ENCODE measurements around the gene FAM136A. TPM values are rescaled to one million over a fixed set of nuclear protein-coding genes. Genes with fewer than 3 reads are reported as not detected.
"Not testable (repeated sequence)": the region's sequence is repeated elsewhere in the genome, so short reads cannot be mapped to it uniquely, and the experiment has no call there.

The FAM136A gene
- total RNA-seq, 2 experiments from 2014 or later, result 63.0 to 68.9 TPM

- no peak for DNase-seq
- Mint-ChIP-seq H3K9me3 (no peaks in the 10 kb centered on the region), H3K27ac (peak overlapping the region; percentile 55), H3K36me3 (ENCODE audit: low read depth) (peaks cover 63% of the 10 kb centered on the region), H3K27me3 (no peaks in the 10 kb centered on the region), H3K4me3 (no peak overlapping the region), H3K4me1 (ENCODE audit: low read depth) (peaks cover 40% of the 10 kb centered on the region)
- no peak for ATAC-seq
- intact Hi-C loops (cut with micrococcal nuclease), result no loop called here
- no peak for TF ChIP-seq CTCF (IDR thresholded peaks at IDR 0.05)
- POLR2A ChIA-PET, result interaction anchor here (4.0 kb wide), 1 partner anchor 11 kb away, joined by 27 read pairs; the partner anchor contains the start of gene SNRPG
- CTCF ChIA-PET, result interaction anchor here (0.8 to 1.1 kb wide), 2 partner anchors 19 to 22 kb away, joined by 3 read pairs; partner anchors contain the start of gene FAM136A
These were observed 19.4 kb downstream of the FAM136A start for GRCh38 chr2:70282439-70282838.

GRCh38 chr2:70280242-70280798 lies 21.5 kb downstream of the FAM136A start:
- no peaks in the 10 kb centered on the region for H3K9me3 Mint-ChIP-seq
- no peak for ATAC-seq
- intact Hi-C loops (cut with micrococcal nuclease), result no loop called here
- no peak overlapping the region for H3K4me3 Mint-ChIP-seq
- TF ChIP-seq CTCF (IDR thresholded peaks at IDR 0.05), result no peak
- H3K4me1 Mint-ChIP-seq (ENCODE audit: low read depth), result peaks cover 24% of the 10 kb centered on the region
- DNase-seq, result no peak
- POLR2A ChIA-PET, result interaction anchor here (0.6 to 1.2 kb wide), 2 partner anchors 22 to 27 kb away, joined by 3 read pairs; partner anchors contain the start of gene PCYOX1
- H3K27ac Mint-ChIP-seq, result peak overlapping the region; percentile 47
- peaks cover 52% of the 10 kb centered on the region for H3K36me3 Mint-ChIP-seq (ENCODE audit: low read depth)
- CTCF ChIA-PET, result no interaction called here
- no peaks in the 10 kb centered on the region for H3K27me3 Mint-ChIP-seq

GRCh38 chr2:70270323-70270722 lies 31.5 kb downstream of the FAM136A start:
- DNase-seq (no peak), ATAC-seq (no peak)
- no peak overlapping the region for H3K4me3 Mint-ChIP-seq
- TF ChIP-seq CTCF (IDR thresholded peaks at IDR 0.05), result no peak
- peaks cover 10% of the 10 kb centered on the region for H3K4me1 Mint-ChIP-seq (ENCODE audit: low read depth)
- H3K9me3 Mint-ChIP-seq, result no peaks in the 10 kb centered on the region
- peaks cover 28% of the 10 kb centered on the region for H3K36me3 Mint-ChIP-seq (ENCODE audit: low read depth)
- POLR2A ChIA-PET, result interaction anchor here (0.5 to 1.4 kb wide), 3 partner anchors 9 to 21 kb away, joined by 3 read pairs; no protein-coding TSS in a partner anchor
- CTCF ChIA-PET, result interaction anchor here (0.6 kb wide), 1 partner anchor 17 kb away, joined by 3 read pairs; no protein-coding TSS in a partner anchor
- intact Hi-C loops (cut with micrococcal nuclease), result no loop called here
- no peaks in the 10 kb centered on the region for H3K27me3 Mint-ChIP-seq
- H3K27ac Mint-ChIP-seq, result no peak overlapping the region

- ATAC-seq; H3K9me3 Mint-ChIP-seq; H3K27ac Mint-ChIP-seq; H3K27me3 Mint-ChIP-seq; DNase-seq; H3K4me3 Mint-ChIP-seq; intact Hi-C loops (cut with micrococcal nuclease): not testable (repeated sequence)
- ChIA-PET POLR2A (interaction anchor here (0.5 to 1.4 kb wide), 3 partner anchors 9 to 21 kb away, joined by 3 to 4 read pairs (median 3); no protein-coding TSS in a partner anchor), CTCF (interaction anchor here (0.6 kb wide), 1 partner anchor 18 kb away, joined by 3 read pairs; no protein-coding TSS in a partner anchor)
- peaks cover 11% of the 10 kb centered on the region for H3K4me1 Mint-ChIP-seq (ENCODE audit: low read depth)
- H3K36me3 Mint-ChIP-seq (ENCODE audit: low read depth), result peaks cover 25% of the 10 kb centered on the region
These were observed 32.2 kb downstream of the FAM136A start for GRCh38 chr2:70269422-70270302.

- H3K9me3 Mint-ChIP-seq; H3K27me3 Mint-ChIP-seq; intact Hi-C loops (cut with micrococcal nuclease); POLR2A ChIA-PET; ATAC-seq; H3K27ac Mint-ChIP-seq; H3K4me3 Mint-ChIP-seq; CTCF ChIA-PET; DNase-seq: not testable (repeated sequence)
- Mint-ChIP-seq H3K4me1 (ENCODE audit: low read depth) (peaks cover 16% of the 10 kb centered on the region), H3K36me3 (ENCODE audit: low read depth) (peaks cover 25% of the 10 kb centered on the region)
These were observed 34.9 kb downstream of the FAM136A start for GRCh38 chr2:70266925-70267324.

All from activated CD8-positive, alpha-beta T cell treated with anti-CD3 and anti-CD28 coated beads for 36 hours (primary cell).